Left renal cortex interstitium (tissue), 4 donors: ENCODE results near the gene POLR2J. TPM values are rescaled to one million over a fixed set of nuclear protein-coding genes. Genes with fewer than 3 reads are reported as not detected.
"Not testable (repeated sequence)": the region's sequence is repeated elsewhere in the genome, so short reads cannot be mapped to it uniquely, and the experiment has no call there.

Experiments
- DNase-seq, 4 donors: peaks; one replicate each; pipeline ENCODE4 v3.0.0-alpha.2; 2013; ENCODE audit warnings: low read depth in 4 of 4, low spot score in 2 of 4, missing footprints in 1 of 4
- polyA plus RNA-seq, 4 donors: library from polyadenylated mRNA; unstranded; fragments of 120-200 nt; gene quantifications; one replicate each; pipeline ENCODE4 v1.2.1, GENCODE V29; 2013; ENCODE audit not compliant: insufficient read length in 4 of 4

POLR2J gene
- 10 to 100 TPM; 25.8 to 52.0 (median 34.5) TPM for polyA plus RNA-seq

- peak in 2 of 4 donors; percentile 71 to 76 for DNase-seq
These were observed at the start of gene POLR2J for GRCh38 chr7:102478314-102479208. Gene POLR2J, minus strand, starts transcription at chr7:102478922. Its CDS starts 62 bp downstream, at chr7:102478860.

- not testable (repeated sequence) for DNase-seq
These were observed 49.4 kb upstream of the POLR2J start for GRCh38 chr7:102527822-102528793.

GRCh38 chr7:102527182-102527581 lies 48.5 kb upstream of the POLR2J start:
- DNase-seq = not testable (repeated sequence)

- not testable (repeated sequence) for DNase-seq
These were observed 46.1 kb upstream of the POLR2J start for GRCh38 chr7:102524803-102525202.

GRCh38 chr7:102520797-102521196 lies 42.1 kb upstream of the POLR2J start:
- DNase-seq = not testable (repeated sequence)

GRCh38 chr7:102517550-102518147 lies 38.9 kb upstream of the POLR2J start, which contains the start of gene RASA4B:
Gene RASA4B, minus strand, starts transcription at chr7:102517777. Its CDS starts 67 bp downstream, at chr7:102517710.
- DNase-seq = not testable (repeated sequence)

- DNase-seq = not testable (repeated sequence)
These were observed 38.2 kb upstream of the POLR2J start for GRCh38 chr7:102516951-102517350.

GRCh38 chr7:102515889-102516288 lies 37.2 kb upstream of the POLR2J start:
- not testable (repeated sequence) for DNase-seq

- DNase-seq = not testable (repeated sequence)
These were observed 36.4 kb upstream of the POLR2J start for GRCh38 chr7:102514881-102515721.

- DNase-seq = peak; percentile 73 to 92 (median 80)
These were observed 34.0 kb upstream of the POLR2J start for GRCh38 chr7:102512642-102513221.

GRCh38 chr7:102511860-102512522 lies 33.3 kb upstream of the POLR2J start:
- not testable (repeated sequence) for DNase-seq

- DNase-seq = not testable (repeated sequence)
These were observed 31.9 kb upstream of the POLR2J start for GRCh38 chr7:102510575-102510974.

- DNase-seq = not testable (repeated sequence)
These were observed 28.8 kb upstream of the POLR2J start for GRCh38 chr7:102507410-102508088.

- DNase-seq = not testable (repeated sequence)
These were observed 26.8 kb upstream of the POLR2J start for GRCh38 chr7:102505298-102506185.

- not testable (repeated sequence) for DNase-seq
These were observed 24.4 kb upstream of the POLR2J start for GRCh38 chr7:102503141-102503540.

- not testable (repeated sequence) for DNase-seq
These were observed 19.6 kb upstream of the POLR2J start for GRCh38 chr7:102498321-102498720.

- DNase-seq = not testable (repeated sequence)
These were observed 18.6 kb upstream of the POLR2J start for GRCh38 chr7:102497308-102497707.
